NB4 (cell line): ENCODE results near the gene ACTRT2.

ENCODE experiments used
- CTCF ChIP-seq: IDR thresholded peaks from one replicate; pipeline ENCODE4 v1.5.1; 2012; ENCODE audit warnings: low read depth, low read length
- MAX ChIP-seq: IDR thresholded peaks from 2 replicates; pipeline ENCODE4 v1.6.1; 2011; ENCODE audit warnings: low read depth, low read length
- MYC ChIP-seq: IDR thresholded peaks from 2 replicates; pipeline ENCODE4 v1.6.1; 2011; ENCODE audit warnings: low read depth, low read length

- TF ChIP-seq CTCF (no peak), MYC (no peak), MAX (no peak)
Measured at GRCh38 chr1:3042481-3042880, 21.2 kb downstream of the ACTRT2 start.
